Hepatocyte (in vitro differentiated cells): Measurements from ENCODE around the gene PNPT1. TPM values are rescaled to one million over a fixed set of nuclear protein-coding genes. Genes with fewer than 3 reads are reported as not detected.

ENCODE experiments used
- DNase-seq: peaks from one replicate; pipeline ENCODE4 v3.0.0-alpha.2; 2016; ENCODE audit warnings: low spot score
- H2AFZ ChIP-seq: fragments of 200-600 bp; sonication (generic); 2 replicates; pipeline ENCODE4 v1.6.0; 2016; ENCODE audit warnings: antibody characterized with exemption, mild to moderate bottlenecking
- H3K27ac ChIP-seq: fragments of 200-600 bp; sonication (generic); 2 replicates; pipeline ENCODE4 v1.5.1; 2016; ENCODE audit warnings: mild to moderate bottlenecking
- H3K27me3 ChIP-seq: fragments of 200-600 bp; sonication (generic); 2 replicates; pipeline ENCODE4 v1.6.1; 2016
- H3K36me3 ChIP-seq: fragments of 200-600 bp; sonication (generic); replicated peaks from 2 replicates; pipeline ENCODE4 v1.5.1; 2016; ENCODE audit warnings: low read depth; ENCODE audit not compliant: insufficient read depth
- H3K4me1 ChIP-seq: fragments of 200-600 bp; sonication (generic); 2 replicates; pipeline ENCODE4 v1.5.1; 2016; ENCODE audit warnings: mild to moderate bottlenecking, moderate library complexity; ENCODE audit not compliant: insufficient read depth
- H3K4me2 ChIP-seq: fragments of 200-600 bp; sonication (generic); 2 replicates; pipeline ENCODE4 v1.6.0; 2016
- H3K4me3 ChIP-seq: fragments of 200-600 bp; sonication (generic); 2 replicates; pipeline ENCODE4 v1.5.1; 2016; ENCODE audit warnings: mild to moderate bottlenecking
- H3K79me2 ChIP-seq: fragments of 200-600 bp; sonication (generic); 2 replicates; pipeline ENCODE4 v1.6.0; 2017; ENCODE audit warnings: mild to moderate bottlenecking
- H3K9me2 ChIP-seq: fragments of 200-600 bp; sonication (generic); replicated peaks from 2 replicates; pipeline ENCODE4 v1.6.0; 2017; ENCODE audit warnings: mild to moderate bottlenecking; ENCODE audit not compliant: insufficient read depth
- H3K9me3 ChIP-seq: fragments of 200-600 bp; sonication (generic); 2 replicates; pipeline ENCODE4 v1.5.1; 2016; ENCODE audit warnings: low read depth, mild to moderate bottlenecking
- H4K20me1 ChIP-seq: fragments of 200-600 bp; sonication (generic); 2 replicates; pipeline ENCODE4 v1.6.0; 2016; ENCODE audit warnings: mild to moderate bottlenecking; ENCODE audit not compliant: insufficient read depth, poor library complexity, severe bottlenecking
- CTCF ChIP-seq: fragments of 200-600 bp; sonication (generic); IDR thresholded peaks from 2 replicates; pipeline ENCODE4 v1.5.1; 2016; ENCODE audit warnings: antibody characterized with exemption, mild to moderate bottlenecking; ENCODE audit not compliant: poor library complexity
- EZH2 ChIP-seq: fragments of 200-600 bp; sonication (generic); IDR thresholded peaks from 2 replicates; pipeline ENCODE4 v1.6.1; 2016; ENCODE audit warnings: antibody characterized with exemption, mild to moderate bottlenecking, borderline replicate concordance
- EZH2phosphoT487 ChIP-seq: fragments of 200-600 bp; sonication (generic); IDR thresholded peaks from one replicate; pipeline ENCODE4 v1.6.1; 2018; ENCODE audit warnings: antibody characterized with exemption, mild to moderate bottlenecking, low read depth, moderate library complexity; ENCODE audit not compliant: unreplicated experiment, severe bottlenecking
- WGBS: methylation state at CpG from one replicate; pipeline ENCODE4 v1.1.6; 2016; ENCODE audit warnings: low lambda C conversion rate; ENCODE audit errors: missing lambda C conversion rate; 5-methylcytosine and 5-hydroxymethylcytosine counted together
- polyA plus RNA-seq: library from polyadenylated mRNA; unstranded; fragments of >200 nt; fragmentation: Nextera tagmentation; extraction: Ambion mirVana; gene quantifications from 2 replicates; pipeline ENCODE4 v1.2.1, GENCODE V29; 2016
- total RNA-seq: library from RNA; depleted of rRNA; stranded (reverse); fragments of >200 nt; gene quantifications from 2 replicates; pipeline ENCODE4 v1.2.3, GENCODE V29; 2014

Gene PNPT1
- total and polyA plus RNA-seq, 2 experiments from 2014 or later = 15.6 to 23.7 TPM

- Histone ChIP-seq H3K36me3 (peaks cover 3% of the 10 kb centered on the region), H3K9me2 (no peaks in the 10 kb centered on the region), H3K27ac (peak overlapping the region; percentile 29), H2AFZ (no peak overlapping the region), H3K9me3 (no peaks in the 10 kb centered on the region), H3K4me1 (peaks cover 16% of the 10 kb centered on the region), H3K79me2 (peaks cover 92% of the 10 kb centered on the region), H3K27me3 (no peaks in the 10 kb centered on the region), H4K20me1 (peaks cover 13% of the 10 kb centered on the region), H3K4me2 (peak overlapping the region; percentile 38), H3K4me3 (no peak overlapping the region)
- no peak for DNase-seq
- WGBS = 94% methylated on average over 3 of the region's 3 CpGs
- TF ChIP-seq CTCF (no peak), EZH2phosphoT487 (no peak), EZH2 (no peak)
These were observed 82.5 kb downstream of the PNPT1 start for GRCh38 chr2:55610954-55611743.

- TF ChIP-seq EZH2 (no peak), CTCF (no peak), EZH2phosphoT487 (no peak)
- Histone ChIP-seq H2AFZ (no peak overlapping the region), H3K36me3 (peaks cover 3% of the 10 kb centered on the region), H4K20me1 (peaks cover 2% of the 10 kb centered on the region), H3K27ac (peak overlapping the region; percentile 29), H3K9me2 (no peaks in the 10 kb centered on the region), H3K4me3 (no peak overlapping the region), H3K27me3 (no peaks in the 10 kb centered on the region), H3K4me2 (peak overlapping the region; percentile 38), H3K79me2 (peaks cover 92% of the 10 kb centered on the region), H3K9me3 (no peaks in the 10 kb centered on the region), H3K4me1 (peaks cover 12% of the 10 kb centered on the region)
- WGBS = 81% methylated on average over 1 of the region's 1 CpG
- no peak for DNase-seq
These were observed 83.6 kb downstream of the PNPT1 start for GRCh38 chr2:55609938-55610578.

- Histone ChIP-seq H3K4me1 (peaks cover 11% of the 10 kb centered on the region), H3K36me3 (peaks cover 3% of the 10 kb centered on the region), H4K20me1 (peaks cover 3% of the 10 kb centered on the region), H3K27me3 (no peaks in the 10 kb centered on the region), H3K4me3 (no peak overlapping the region), H3K9me2 (no peaks in the 10 kb centered on the region), H3K79me2 (peaks cover 92% of the 10 kb centered on the region), H2AFZ (no peak overlapping the region), H3K4me2 (peak overlapping the region; percentile 38), H3K27ac (peak overlapping the region; percentile 29), H3K9me3 (no peaks in the 10 kb centered on the region)
- TF ChIP-seq EZH2 (no peak), EZH2phosphoT487 (no peak), CTCF (no peak)
- WGBS = 83% methylated on average over 8 of the region's 8 CpGs
- DNase-seq = no peak
These were observed 84.3 kb downstream of the PNPT1 start for GRCh38 chr2:55609193-55609794.
